Stimulated activated naive CD4-positive, alpha-beta T cell (primary cell): Measurements from ENCODE around the gene IL11RA.
A peak's percentile ranks its signal among the peaks of the same experiment; 100 is the strongest.

Experiments used
- DNase-seq, 6 experiments: peaks; one replicate each; lab custom pipeline; 2025; lab: John Stamatoyannopoulos, UW

Gene IL11RA

GRCh38 chr9:34654323-34655051, 2.5 kb downstream of the IL11RA start:
- no peak for DNase-seq

DNA sequence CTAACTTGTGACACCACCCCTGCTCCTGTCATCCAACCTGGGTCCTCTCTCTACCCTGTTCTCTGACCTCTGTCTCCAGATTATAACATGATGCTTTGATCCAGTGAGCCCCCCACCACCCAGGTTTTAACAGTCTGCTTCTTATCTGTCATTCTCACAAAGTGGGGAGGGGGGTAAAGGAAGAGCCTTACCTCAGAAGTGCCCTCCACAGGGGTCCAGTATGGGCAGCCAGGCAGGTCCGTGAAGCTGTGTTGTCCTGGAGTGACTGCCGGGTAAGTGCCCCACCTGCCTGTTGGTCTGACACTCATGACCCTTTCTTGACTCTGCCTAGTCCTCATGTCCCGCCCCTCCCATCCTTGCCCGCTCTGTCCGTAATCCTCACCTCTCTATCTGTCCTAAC, 3.4 kb downstream of the IL11RA start:
- no peak for DNase-seq

GRCh38 chr9:34656992-34657391, 5.0 kb downstream of the IL11RA start:
- DNase-seq = no peak

DNA sequence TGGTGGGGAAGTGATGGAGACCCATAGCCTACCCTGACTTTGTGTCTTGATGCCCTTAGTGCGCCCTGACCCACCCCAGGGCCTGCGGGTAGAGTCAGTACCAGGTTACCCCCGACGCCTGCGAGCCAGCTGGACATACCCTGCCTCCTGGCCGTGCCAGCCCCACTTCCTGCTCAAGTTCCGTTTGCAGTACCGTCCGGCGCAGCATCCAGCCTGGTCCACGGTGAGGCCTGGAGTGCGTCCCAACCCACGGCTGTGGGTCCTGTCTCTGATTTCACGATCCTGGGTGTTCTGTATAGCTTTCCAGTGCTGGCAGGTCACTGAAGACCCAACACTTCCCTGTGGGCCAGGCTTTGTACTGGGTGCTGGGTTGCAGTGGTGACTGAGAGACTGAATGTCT, 6.5 kb downstream of the IL11RA start:
- no peak for DNase-seq

DNA sequence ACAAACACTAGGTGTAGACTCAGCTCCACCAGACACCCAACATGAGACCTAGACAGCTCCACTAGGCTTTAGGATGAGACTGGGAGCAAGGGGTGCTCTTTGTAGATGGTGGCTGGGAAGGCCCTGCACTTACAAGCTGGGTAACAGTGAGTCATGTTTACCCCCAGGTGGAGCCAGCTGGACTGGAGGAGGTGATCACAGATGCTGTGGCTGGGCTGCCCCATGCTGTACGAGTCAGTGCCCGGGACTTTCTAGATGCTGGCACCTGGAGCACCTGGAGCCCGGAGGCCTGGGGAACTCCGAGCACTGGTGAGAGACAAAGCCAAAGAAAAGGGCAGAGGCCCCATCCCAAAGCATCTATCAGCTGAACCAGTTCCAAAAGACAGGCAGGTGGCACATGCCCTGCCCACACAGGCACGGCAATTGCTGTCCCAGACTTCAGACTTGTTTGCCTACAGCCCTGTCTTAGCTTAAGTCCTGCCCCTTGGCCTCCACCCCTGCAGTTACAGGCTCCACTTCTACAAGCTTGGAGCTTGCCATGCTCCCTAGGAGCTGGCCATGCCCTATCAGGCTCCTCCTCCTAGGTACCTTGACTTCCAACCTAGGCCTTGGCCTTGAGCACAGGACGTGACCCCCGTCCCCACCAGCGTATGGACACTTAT, 7.7 kb downstream of the IL11RA start:
- no peak for DNase-seq

GRCh38 chr9:34662526-34663302, 10.7 kb downstream of the IL11RA start, which contains the start of gene CCL27:
Gene CCL27 (minus strand): TSS chr9:34662657. CDS start chr9:34662633, 24 bp downstream.
- peak in 1 of 6 experiments; percentile 7 for DNase-seq

GRCh38 chr9:34663303-34663605, 11.3 kb downstream of the IL11RA start:
- peak in 5 of 6 experiments; percentile 13 to 41 (median 19) for DNase-seq

GRCh38 chr9:34664281-34665066, 12.5 kb downstream of the IL11RA start:
- DNase-seq = peak; percentile 32 to 69 (median 60)

DNA sequence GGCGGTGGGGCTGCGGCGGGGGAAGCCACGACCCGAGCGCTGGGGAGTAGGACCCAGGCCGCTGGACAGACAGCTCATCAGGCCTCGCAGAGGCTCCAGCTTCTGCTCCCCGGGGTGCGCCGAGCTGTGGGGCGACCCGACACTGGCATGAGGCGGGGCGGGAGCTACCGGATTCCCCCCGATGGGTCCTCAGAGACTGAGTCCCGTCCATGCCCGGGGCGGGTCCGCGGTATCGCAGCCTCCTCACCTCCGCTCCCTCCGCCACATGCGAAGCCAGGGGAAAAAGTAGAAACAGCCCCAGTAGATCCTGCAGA, 13.0 kb downstream of the IL11RA start:
- DNase-seq = no peak

DNA sequence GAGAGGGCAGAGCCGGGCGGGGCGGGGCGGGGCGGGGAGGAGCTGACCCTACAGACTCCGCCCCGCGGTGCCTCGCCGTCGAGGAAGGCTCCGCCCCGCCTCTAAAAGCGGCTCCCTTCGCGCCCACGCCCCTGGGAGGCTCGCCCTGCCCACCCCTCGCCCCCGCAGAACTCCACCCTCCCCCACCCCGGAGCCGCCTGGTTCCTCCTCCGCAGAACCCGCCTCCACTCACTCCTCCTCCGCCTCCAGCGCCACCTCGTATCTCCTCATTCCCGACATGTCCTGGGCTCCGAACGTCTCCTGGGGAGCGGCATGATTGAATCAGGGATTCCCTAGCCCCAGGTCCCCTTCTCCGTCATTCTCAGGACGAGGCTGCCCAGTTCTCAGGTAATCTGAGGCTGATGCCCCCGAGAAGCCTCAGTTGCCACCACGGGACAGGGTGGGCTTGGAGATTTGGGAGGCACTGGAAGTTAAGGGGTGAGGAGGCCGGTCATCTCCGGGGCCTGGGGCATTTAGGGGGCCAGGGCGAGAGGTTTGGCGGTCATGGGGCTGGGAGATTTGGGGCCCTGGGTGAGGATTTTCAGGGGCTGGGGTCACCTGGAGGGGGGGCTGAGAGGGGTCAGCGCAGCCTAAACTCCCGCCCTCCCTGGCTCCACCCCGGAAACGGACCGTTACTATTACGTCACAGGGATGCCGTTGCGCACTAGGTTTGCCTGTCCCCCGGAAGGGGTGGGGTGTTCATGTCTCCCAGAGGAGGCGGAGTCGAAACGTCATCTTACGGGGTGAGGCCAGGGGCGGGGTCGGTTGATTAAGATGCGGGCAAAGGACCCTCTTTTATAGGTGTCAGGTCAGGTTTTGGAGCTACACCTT, 13.6 kb downstream of the IL11RA start:
- DNase-seq = peak; percentile 80 to 91 (median 88)

DNA sequence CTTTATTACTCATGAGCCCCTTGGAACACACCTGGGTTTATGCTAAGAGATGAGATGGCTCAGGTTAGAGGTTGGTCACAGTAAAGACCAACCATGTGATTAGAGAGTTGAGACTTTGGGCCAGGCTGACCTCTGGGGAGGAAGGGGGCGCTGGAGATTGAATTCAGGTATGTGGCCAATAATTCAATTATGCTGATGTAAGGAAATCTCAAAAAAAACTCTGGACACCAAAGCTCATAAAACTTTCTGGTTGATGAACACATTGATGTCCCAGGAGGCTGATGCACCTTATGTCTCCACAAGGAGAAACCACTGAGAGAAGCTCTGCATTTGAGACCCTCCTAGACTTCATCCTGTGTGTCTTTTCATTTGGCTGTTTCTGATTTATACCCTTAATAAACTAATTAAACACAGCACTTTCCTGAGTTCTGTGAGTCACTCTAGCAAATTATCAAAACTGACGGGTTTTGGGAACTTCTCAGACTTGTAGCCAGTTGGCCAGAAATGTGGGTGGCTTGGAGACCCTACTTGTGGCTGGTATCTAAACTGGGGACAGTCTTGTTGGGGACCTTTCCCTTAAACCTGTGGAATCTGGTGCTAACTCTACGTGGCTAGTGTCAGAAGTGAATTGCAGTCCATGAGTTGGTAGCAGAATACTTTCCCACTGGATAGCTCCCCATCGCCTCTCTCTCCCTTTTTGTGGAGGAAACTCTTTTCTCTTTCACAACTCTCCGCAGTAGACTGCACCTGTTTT, 18.0 kb downstream of the IL11RA start:
- no peak for DNase-seq

GRCh38 chr9:34671307-34671706, 19.3 kb downstream of the IL11RA start:
- no peak for DNase-seq

GRCh38 chr9:34674440-34674839, 22.5 kb downstream of the IL11RA start:
- no peak for DNase-seq

DNA sequence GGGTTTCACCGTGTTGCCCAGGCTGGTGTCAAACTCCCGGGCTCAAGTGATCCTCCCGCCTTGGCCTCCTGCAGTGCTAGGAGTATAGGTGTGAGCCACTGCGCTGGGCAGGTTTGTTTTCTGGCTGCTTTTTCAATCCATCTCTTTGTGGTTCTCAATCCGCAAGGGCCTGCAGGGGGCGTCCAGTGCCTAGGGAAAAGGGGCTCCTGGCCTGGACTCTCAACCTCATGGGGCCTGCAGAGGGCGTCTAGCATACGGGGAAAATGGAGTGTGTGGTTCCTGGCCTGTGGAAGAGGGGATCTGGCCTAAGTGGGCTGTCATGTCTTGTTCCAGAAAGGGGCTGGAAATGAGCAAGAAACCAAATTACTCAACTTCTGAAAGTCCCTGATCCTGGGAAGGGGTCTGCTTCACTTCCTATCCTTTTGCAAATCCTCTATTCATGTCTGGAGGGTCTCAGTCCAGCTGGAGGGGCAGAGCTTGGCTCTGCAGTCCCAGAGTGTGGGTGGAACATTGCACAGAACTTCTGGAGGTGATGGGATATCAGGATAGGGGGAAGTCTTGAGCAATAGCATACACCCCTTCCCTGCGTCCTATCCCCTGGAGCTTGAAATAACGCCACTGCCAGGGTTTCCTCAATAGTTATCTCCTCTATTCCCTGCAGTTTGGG, 23.2 kb downstream of the IL11RA start:
- peak in 5 of 6 experiments; percentile 12 to 48 (median 32) for DNase-seq

DNA sequence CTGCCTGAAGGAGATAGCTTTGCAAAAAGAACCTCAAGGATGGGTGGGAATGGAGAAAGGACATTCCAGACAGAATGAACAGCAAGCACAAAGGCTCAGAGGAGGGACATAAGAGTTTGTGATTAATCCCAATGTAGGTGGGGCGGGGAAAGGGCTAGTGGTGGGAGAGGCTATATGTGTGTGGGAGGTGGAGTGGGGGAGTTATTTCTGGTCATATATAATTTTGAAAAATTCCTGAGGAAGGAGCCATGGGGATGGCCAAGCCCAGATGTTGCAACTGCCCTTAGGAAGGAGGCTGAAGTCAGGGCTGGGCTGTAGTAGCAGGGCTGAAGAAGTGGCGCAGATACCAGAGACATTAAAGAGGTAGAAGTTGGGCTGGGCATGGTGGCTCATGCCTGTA, 23.9 kb downstream of the IL11RA start:
- no peak for DNase-seq

- no peak for DNase-seq
These were observed 32.2 kb downstream of the IL11RA start for GRCh38 chr9:34684145-34684544.

DNA sequence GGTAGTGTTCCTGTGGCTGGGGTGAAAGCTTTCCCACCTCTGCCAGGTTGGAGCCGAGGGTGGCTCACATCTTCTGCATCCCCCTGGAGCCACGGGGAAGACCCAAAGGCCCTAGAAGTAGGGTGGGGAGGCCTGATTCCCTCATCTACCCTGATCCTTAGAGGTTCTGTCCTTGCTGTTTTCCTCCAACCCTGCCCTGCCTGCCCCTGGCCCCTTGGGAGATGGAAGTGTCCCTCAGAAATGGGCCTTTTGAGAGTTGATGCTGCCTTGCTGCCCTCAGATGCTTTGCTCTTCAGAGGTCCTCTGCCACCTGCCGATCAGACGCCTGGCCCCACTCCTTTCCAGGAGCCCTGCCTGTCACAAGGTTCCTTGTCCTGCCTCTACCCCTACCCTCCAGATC, 32.8 kb downstream of the IL11RA start:
- no peak for DNase-seq

GRCh38 chr9:34685591-34685990, 33.6 kb downstream of the IL11RA start:
- no peak for DNase-seq

GRCh38 chr9:34686231-34686630, 34.2 kb downstream of the IL11RA start:
- DNase-seq = no peak

GRCh38 chr9:34686732-34687131, 34.7 kb downstream of the IL11RA start:
- DNase-seq = no peak
